HG02571 (cell line): ENCODE results near the gene RAB9A.
A peak's percentile ranks its signal among the peaks of the same experiment; 100 is the strongest.
"Not testable (repeated sequence)": the region's sequence is repeated elsewhere in the genome, so short reads cannot be mapped to it uniquely, and the experiment has no call there.

Source experiments
- ATAC-seq: cut with Tn5 transposase; IDR thresholded peaks from one replicate; pipeline ENCODE4 v1.9.1; 2021; ENCODE audit warnings: mild to moderate bottlenecking, moderate library complexity; ENCODE audit not compliant: unreplicated experiment

Gene RAB9A

GRCh38 chrX:13688958-13689740, at the start of gene RAB9A:
Gene RAB9A, plus strand, starts transcription at chrX:13689128. Its CDS starts 19,619 bp downstream, at chrX:13708747.
- ATAC-seq, result peak; percentile 77

DNA sequence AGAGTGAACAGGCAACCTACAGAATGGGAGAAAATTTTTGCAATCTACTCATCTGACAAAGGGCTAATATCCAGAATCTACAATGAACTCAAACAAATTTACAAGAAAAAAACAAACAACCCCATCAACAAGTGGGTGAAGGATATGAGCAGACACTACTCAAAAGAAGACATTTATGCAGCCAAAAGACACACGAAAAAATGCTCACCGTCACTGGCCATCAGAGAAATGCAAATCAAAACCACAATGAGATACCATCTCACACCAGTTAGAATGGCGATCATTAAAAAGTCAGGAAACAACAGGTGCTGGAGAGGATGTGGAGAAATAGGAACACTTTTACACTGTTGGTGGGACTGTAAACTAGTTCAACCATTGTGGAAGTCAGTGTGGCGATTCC, 47.2 kb upstream of the RAB9A start:
- not testable (repeated sequence) for ATAC-seq

DNA sequence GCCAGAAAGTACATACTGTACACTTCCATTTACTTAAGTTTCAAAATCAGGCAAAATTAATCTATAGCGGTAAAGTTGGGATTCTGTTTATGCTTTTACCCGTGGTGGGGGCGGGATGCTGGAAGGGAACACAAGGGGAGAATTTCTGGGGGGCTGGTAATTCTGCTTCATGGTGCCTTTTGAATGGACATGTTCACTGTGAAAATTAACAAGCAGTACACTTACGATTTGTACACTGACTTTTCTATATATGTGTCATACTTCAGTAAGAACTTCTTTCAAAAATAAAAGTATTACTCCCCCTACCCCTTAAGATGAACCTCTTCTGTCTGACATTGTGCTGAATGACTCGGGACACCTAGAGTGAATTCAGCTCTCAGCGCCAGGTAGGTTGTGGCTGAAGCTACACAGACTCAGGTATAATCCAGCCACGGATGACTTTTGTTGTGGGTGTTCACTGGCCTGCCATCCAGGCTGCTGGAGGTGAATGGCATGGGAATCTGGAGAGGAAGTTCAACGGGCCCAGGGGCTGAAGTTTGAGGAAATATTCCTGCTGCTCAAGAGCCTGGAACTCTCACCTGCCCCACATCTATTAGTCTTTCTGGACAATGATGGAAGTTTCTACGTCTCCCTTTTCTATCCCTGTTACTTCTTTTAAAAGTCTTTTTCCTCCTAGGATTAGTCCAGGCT, 43.3 kb upstream of the RAB9A start:
- no peak for ATAC-seq

DNA sequence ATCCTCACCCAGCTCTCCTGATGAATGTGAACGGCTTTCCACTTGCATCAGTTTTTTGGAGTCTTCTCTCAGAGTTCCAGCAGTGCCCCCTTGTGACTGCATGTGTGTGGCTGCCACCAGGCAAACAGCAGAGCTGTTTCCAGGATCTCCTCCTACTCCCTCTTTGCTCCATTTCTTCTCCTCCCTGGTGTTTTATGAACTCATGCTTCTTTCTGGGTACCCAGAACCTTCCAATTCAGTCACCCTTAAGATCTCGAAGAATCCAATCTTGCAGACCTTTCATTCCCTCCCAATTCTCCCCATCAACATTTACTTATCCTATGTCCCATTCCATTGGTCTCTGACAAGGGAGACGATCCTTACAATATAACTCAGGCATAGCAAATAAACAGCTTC, 42.8 kb upstream of the RAB9A start:
- no peak for ATAC-seq

- ATAC-seq, result no peak
Observed at GRCh38 chrX:13647709-13648212, 41.2 kb upstream of the RAB9A start.

GRCh38 chrX:13648336-13648735, 40.6 kb upstream of the RAB9A start:
- not testable (repeated sequence) for ATAC-seq

GRCh38 chrX:13649838-13650237, 39.1 kb upstream of the RAB9A start:
- no peak for ATAC-seq

DNA sequence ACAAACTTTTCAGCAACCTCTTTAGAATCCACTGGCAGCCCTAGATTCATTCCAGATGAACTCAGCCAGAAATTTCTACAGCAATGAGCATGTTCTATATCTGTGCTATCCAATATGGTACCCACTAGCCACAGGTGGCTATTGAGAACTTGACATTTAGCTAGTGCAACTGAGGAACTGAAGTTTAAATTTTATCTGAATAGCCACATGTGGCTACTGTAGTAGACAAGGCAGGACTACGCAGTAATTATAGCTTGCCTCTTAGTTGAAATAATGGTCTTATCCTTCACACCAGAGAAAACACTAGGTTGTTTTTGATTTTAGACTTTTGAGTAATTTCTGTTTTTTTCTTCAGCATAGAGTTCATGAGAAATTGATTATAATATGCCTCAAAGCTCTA, 38.6 kb upstream of the RAB9A start:
- no peak for ATAC-seq

DNA sequence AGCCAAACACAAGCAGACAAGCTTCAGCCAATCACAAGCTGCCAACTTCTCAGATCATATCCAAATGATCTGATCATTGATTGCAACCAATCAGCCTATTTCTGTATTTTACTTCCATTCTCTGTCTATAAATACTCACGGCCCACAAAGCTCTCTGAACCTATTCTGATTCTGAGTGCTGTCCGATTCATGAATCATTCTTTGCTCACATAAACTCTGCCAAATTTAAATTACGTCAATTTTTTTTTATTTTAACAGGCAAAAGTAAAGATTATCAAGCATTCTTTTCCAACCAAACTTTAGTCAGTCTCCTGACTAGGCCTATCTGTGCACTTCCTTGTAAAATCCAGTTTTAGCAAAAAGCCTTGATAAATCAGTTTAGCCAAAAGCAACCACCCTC, 37.8 kb upstream of the RAB9A start:
- ATAC-seq, result no peak

GRCh38 chrX:13652287-13652793, 36.6 kb upstream of the RAB9A start:
- no peak for ATAC-seq

DNA sequence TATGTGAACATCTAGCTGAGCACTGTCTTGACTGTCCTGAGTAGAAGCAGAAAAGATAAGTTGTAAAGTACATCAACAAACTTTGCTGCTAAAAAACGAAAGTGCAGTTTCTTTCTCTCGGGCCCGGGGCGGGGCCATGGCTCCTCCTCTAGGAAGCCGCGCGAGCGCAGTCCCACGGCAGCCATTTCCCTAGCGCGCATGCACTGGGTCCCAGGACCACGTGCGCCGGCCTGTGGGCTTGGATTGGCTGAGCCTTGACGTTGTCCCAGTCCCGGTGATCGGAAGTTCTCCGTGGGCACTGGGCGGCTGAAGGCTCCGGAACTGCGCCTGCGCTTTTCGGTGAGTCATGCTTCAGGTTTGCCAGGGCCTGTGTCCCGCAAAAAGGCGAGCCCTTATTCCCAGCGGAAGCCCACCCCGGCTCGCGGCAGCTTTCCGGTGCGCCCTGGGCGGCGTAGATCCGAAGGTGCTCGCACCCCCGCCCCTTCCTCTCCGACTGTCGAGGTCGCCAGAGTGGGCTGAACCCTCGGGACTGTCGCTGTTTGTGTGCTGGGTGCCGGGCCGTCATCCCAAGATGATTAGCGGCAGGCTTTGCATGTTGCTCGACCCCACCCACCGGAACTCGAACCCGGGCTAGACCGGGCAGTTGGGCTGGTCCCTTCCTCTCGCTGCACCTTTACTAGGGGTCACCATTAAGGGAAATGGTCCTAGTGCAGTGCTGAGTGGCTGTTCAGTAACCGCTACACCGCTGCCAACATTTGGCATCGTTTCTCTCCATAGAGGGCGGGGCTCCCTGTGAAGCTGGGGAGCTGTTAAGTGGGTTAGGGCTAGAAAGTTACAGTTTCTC, 35.9 kb upstream of the RAB9A start, which contains the start of gene TCEANC:
TSS of gene TCEANC (plus strand) at position 292 of the 844 bp plus-strand sequence. CDS start 9,368 bp downstream, outside the sequence.
- peak; percentile 94 for ATAC-seq

DNA sequence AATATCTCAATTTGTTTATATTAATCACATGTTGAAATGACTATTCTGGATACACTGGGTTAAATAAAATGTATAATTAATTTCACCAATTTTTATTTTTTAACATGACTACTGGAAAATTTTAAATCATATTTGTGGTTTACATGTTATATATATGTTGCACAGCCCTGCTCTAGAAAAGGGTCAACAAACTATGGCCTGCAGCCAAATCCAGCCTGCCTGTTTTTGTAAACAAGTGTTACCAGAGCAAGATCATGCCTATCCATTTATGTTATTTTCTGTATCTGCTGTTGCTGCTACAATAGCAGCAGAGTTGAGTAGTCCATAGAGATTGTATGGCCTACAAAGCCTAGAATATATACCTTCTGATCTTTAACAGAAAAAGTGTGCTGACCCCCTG, 34.8 kb upstream of the RAB9A start:
- no peak for ATAC-seq

DNA sequence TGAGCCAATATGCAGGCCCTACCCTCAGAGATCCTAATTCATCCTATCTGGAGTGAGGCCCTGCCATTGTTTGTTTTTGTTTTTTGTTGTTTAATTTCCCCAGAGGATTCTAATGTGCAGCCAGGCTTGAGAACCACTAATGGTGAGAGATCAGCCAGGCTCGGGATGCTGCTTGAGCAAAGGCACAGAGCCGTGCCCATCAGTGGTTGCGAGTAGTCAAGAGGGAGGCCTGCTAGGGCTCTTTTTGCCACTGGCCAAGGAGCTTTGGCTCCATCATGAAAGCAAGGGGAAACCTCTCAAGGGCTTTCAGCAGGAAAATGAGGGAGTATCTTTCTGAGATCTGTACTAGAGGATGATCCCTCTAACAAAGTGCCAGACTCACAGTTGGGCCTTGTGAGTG, 33.3 kb upstream of the RAB9A start:
- no peak for ATAC-seq

DNA sequence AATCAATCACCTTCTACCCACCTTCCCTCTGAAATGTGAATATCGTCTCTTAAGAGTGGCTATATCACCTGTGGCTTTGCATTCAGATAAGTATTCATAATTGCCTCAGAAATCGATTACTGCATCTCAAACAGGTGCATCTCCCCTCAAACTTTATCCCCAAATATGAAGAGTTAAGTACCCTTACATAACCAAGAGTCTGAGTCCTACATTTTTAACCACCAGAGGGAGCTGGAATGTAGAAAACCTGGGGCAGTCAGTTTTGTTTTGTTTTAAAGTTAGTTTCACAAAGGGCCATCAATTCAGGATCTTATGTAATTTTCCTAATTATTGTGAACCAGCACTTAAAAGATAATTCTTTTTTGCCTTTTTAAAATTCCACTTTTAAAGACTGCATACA, 30.3 kb upstream of the RAB9A start:
- ATAC-seq, result no peak

DNA sequence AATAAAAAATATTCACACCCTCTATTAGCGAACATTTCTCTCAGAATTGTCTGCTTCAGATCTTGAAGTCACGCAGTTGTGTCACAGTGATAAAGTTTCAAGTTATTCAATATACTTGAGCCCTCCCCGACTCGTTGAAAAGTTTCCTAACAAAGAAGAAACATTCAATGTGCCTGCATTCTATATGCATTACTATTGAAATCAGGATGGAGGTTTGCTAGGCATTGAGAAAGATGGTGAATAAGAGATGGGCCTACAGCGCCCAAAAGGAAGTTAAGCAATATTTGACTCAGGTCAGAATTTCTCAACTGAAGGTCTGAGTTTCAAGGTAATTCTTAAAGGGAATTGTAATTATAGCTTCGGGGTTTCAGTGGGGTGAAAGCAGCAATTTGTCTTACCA, 29.9 kb upstream of the RAB9A start:
- no peak for ATAC-seq

DNA sequence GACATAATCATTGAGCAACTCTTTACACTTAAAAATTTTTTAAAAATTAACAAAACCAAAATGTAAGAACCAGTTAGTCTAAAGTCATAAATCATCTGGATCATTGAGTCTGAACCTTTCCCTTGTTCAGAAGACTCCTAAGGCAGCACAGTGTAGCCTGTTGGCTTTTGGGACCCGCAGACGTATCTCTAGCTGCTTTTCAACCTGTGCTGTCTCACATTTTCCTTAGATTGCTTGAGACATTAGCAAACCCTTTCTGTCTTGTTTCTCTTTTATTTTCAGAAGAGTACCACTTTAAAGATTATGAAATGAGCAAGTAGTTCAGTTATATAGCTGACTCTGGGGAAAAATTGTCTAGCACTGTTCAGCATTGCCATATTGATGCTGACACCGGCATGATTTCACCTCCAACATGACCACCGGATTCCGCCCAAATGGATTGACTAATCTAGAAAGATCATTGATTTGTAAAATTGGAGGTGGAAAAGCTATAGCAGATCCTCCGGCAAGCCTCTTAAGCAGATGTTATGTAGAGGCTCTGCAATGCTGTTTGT, 27.1 kb upstream of the RAB9A start:
- no peak for ATAC-seq

DNA sequence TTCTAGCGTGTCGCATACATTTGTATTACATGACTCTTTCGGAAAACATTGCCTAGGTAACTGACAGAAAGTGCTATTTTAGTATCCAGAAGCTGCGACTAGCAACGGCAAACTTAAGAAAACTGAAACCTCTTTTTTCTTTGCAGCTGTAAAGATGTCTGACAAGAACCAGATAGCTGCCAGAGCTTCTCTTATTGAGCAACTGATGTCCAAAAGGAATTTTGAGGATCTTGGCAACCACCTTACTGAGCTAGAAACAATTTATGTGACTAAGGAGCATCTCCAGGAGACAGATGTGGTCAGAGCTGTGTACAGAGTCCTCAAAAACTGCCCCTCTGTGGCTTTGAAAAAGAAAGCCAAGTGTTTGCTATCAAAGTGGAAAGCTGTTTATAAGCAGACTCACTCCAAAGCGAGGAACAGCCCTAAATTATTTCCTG, 26.6 kb upstream of the RAB9A start:
- no peak for ATAC-seq

DNA sequence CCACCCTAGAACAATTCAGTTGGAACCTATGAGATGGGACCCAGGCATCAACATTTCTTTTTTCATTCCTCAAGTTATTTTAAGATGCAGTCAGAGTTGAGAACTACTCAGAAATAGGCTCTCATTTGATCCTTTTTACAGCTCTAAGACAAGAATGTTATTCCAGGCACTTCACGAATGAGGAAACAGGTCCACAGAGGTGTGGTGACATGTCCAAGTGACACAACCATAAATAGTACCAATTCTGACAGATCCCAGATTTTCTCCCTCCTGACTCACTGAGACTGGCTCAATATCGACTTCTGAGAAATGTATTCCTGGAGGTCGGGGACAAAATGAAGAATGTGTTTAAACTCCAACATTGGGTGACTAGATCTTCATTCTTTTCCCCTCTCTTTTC, 24.9 kb upstream of the RAB9A start:
- no peak for ATAC-seq

- no peak for ATAC-seq
Observed at GRCh38 chrX:13666836-13667235, 22.1 kb upstream of the RAB9A start.

DNA sequence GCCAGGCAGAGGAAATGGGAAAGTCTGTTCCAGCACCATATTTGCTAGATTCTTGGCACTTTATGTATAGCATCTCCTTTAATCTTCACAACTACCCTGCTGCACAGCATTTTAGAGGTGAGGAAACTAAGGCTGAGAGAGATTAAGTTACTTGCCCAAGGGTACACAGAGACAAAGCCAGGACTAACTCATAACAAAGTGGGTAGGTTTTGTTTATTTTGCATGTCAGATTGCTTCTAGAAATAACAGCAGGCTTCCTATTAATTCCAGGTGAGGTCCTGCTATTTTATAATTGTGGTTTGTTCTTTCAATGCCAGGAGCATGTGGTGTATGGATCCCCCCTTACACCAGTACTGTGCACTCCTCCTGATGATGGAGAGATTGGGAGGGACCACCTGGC, 21.0 kb upstream of the RAB9A start:
- ATAC-seq, result no peak
